ENCODE measurements around the gene SMPDL3A. TPM values are rescaled to one million over a fixed set of nuclear protein-coding genes. Genes with fewer than 3 reads are reported as not detected.

SMPDL3A gene
- total RNA-seq, 4 donors from 2014 or later, result 12.6 to 23.8 (median 14.4) TPM

- Histone ChIP-seq H3K4me1 (peaks cover 11 to 20% of the 10 kb centered on the region in 2 donors), H3K9me3 (no peaks in the 10 kb centered on the region), H3K36me3 (no peaks in the 10 kb centered on the region), H3K27me3 (no peaks in the 10 kb centered on the region), H3K27ac (peak overlapping the region; percentile 91 to 99 (median 94)), H3K4me3 (replicated peaks in 1 of 3) (peak overlapping the region in 2 of 3 donors; percentile 56 to 72)
- no peak for DNase-seq
- WGBS, 2 donors, result 20 to 22% methylated on average over 10 of the region's 10 CpGs
- TF ChIP-seq CTCF (IDR thresholded peaks at IDR 0.05) (no peak), POLR2A (IDR thresholded peaks at IDR 0.05) (no peak)
- intact Hi-C loops (cut with DNase I), result no loop called here
Observed at GRCh38 chr6:122788663-122789181, 336 bp upstream of the SMPDL3A start.

- no peaks in the 10 kb centered on the region for H3K36me3 ChIP-seq
- intact Hi-C loops (cut with DNase I), result no loop called here
- peak overlapping the region; percentile 91 to 99 (median 94) for H3K27ac ChIP-seq
- no peaks in the 10 kb centered on the region for H3K9me3 ChIP-seq
- TF ChIP-seq POLR2A (IDR thresholded peaks at IDR 0.05) (no peak), CTCF (IDR thresholded peaks at IDR 0.05) (no peak)
- H3K4me3 ChIP-seq (replicated peaks in 1 of 3), result peak overlapping the region; percentile 42 to 72 (median 56)
- H3K4me1 ChIP-seq, result peaks cover 11 to 20% of the 10 kb centered on the region in 2 donors
- no peaks in the 10 kb centered on the region for H3K27me3 ChIP-seq
- WGBS, 2 donors, result 3% methylated on average over 14 of the region's 14 CpGs
- peak; percentile 71 to 74 for DNase-seq
Observed at GRCh38 chr6:122790028-122790422, 967 bp downstream of the SMPDL3A start.

- DNase-seq, result peak; percentile 17 to 29
- H3K4me3 ChIP-seq (replicated peaks in 1 of 3), result peak overlapping the region in 1 of 3 donors; percentile 72
- H3K27me3 ChIP-seq, result no peaks in the 10 kb centered on the region
- H3K9me3 ChIP-seq, result no peaks in the 10 kb centered on the region
- H3K36me3 ChIP-seq, result no peaks in the 10 kb centered on the region
- peaks cover 11 to 20% of the 10 kb centered on the region in 2 donors for H3K4me1 ChIP-seq
- TF ChIP-seq POLR2A (IDR thresholded peaks at IDR 0.05) (peak in 1 of 2 donors; percentile 6), CTCF (IDR thresholded peaks at IDR 0.05) (no peak)
- peak overlapping the region; percentile 91 to 99 (median 94) for H3K27ac ChIP-seq
- intact Hi-C loops (cut with DNase I), result no loop called here
- 39 to 44% methylated on average over 14 of the region's 14 CpGs for WGBS, 2 donors
Observed at GRCh38 chr6:122790423-122791309, 1.6 kb downstream of the SMPDL3A start.

GRCh38 chr6:122791310-122791679 lies 2.2 kb downstream of the SMPDL3A start:
- Histone ChIP-seq H3K27ac (peak overlapping the region; percentile 91 to 99 (median 94)), H3K4me3 (replicated peaks in 1 of 3) (no peak overlapping the region)
- 60 to 68% methylated on average over 2 of the region's 2 CpGs for WGBS, 2 donors

More at GRCh38 chr6:122791310-122791679, 2.2 kb downstream of the SMPDL3A start:
- no peaks in the 10 kb centered on the region for H3K9me3 ChIP-seq
- no peaks in the 10 kb centered on the region for H3K36me3 ChIP-seq
- peaks cover 11 to 20% of the 10 kb centered on the region in 2 donors for H3K4me1 ChIP-seq
- no peak for DNase-seq
- no peaks in the 10 kb centered on the region for H3K27me3 ChIP-seq
- TF ChIP-seq CTCF (IDR thresholded peaks at IDR 0.05) (no peak), POLR2A (IDR thresholded peaks at IDR 0.05) (no peak)
- intact Hi-C loops (cut with DNase I), result no loop called here

All from thyroid gland (tissue), 4 donors.